ENCODE results near the gene MINDY1. TPM values are rescaled to one million over a fixed set of nuclear protein-coding genes. Genes with fewer than 3 reads are reported as not detected.

MINDY1 gene
- total and polyA plus RNA-seq, 7 donors = 4.4 to 26.0 (median 16.2) TPM

- 71 to 85% (median 79%) methylated on average over 3 of the region's 3 CpGs for WGBS, 3 donors
- ATAC-seq (no peak), DNase-seq (no peak)
- H3K36me3 ChIP-seq (ENCODE audit: insufficient read depth in 1 of 2, low read depth in 1 of 2) = peaks cover 6 to 46% of the 10 kb centered on the region in 2 donors
- no peaks in the 10 kb centered on the region for H3K27me3 ChIP-seq (ENCODE audit: insufficient read depth in 3 of 3, low read length in 2 of 3)
- no peak overlapping the region for H3K27ac ChIP-seq
- intact Hi-C loops (cut with DNase I) = loop anchor here in 1 of 2 donors (5.0 kb wide), 1 partner anchor 402 kb away; no protein-coding TSS in a partner anchor
- H3K4me1 ChIP-seq = peaks cover 35% of the 10 kb centered on the region
- H3K4me3 ChIP-seq = no peak overlapping the region
- H3K9me3 ChIP-seq = no peaks in the 10 kb centered on the region
- TF ChIP-seq CTCF (IDR thresholded peaks at IDR 0.05) = no peak
Observed at GRCh38 chr1:150969626-150970025, 37.1 kb downstream of the MINDY1 start.

- TF ChIP-seq CTCF (IDR thresholded peaks at IDR 0.05) = no peak
- intact Hi-C loops (cut with DNase I) = no loop called here
- H3K4me3 ChIP-seq = no peak overlapping the region
- 90 to 95% (median 94%) methylated on average over 4 of the region's 4 CpGs for WGBS, 3 donors
- no peaks in the 10 kb centered on the region for H3K9me3 ChIP-seq
- no peaks in the 10 kb centered on the region for H3K27me3 ChIP-seq (ENCODE audit: insufficient read depth in 3 of 3, low read length in 2 of 3)
- no peak for ATAC-seq
- no peak for DNase-seq
- H3K4me1 ChIP-seq = peaks cover 35% of the 10 kb centered on the region
- peaks cover 9 to 57% of the 10 kb centered on the region in 2 donors for H3K36me3 ChIP-seq (ENCODE audit: insufficient read depth in 1 of 2, low read depth in 1 of 2)
- H3K27ac ChIP-seq = no peak overlapping the region
Observed at GRCh38 chr1:150968491-150968890, 38.2 kb downstream of the MINDY1 start.

GRCh38 chr1:150967936-150968335, 38.8 kb downstream of the MINDY1 start:
- Histone ChIP-seq H3K4me3 (no peak overlapping the region), H3K9me3 (no peaks in the 10 kb centered on the region), H3K27me3 (ENCODE audit: insufficient read depth in 3 of 3, low read length in 2 of 3) (no peaks in the 10 kb centered on the region), H3K4me1 (peaks cover 29% of the 10 kb centered on the region), H3K36me3 (ENCODE audit: insufficient read depth in 1 of 2, low read depth in 1 of 2) (peaks cover 9 to 63% of the 10 kb centered on the region in 2 donors), H3K27ac (no peak overlapping the region)
- WGBS, 3 donors = 95 to 97% (median 97%) methylated on average over 13 of the region's 13 CpGs
- ATAC-seq = no peak
- intact Hi-C loops (cut with DNase I) = no loop called here
- DNase-seq = no peak
- TF ChIP-seq CTCF (IDR thresholded peaks at IDR 0.05) = no peak

- Histone ChIP-seq H3K4me3 (no peak overlapping the region), H3K36me3 (ENCODE audit: insufficient read depth in 1 of 2, low read depth in 1 of 2) (peaks cover 10 to 82% of the 10 kb centered on the region in 2 donors), H3K27me3 (ENCODE audit: insufficient read depth in 3 of 3, low read length in 2 of 3) (no peaks in the 10 kb centered on the region), H3K27ac (no peak overlapping the region), H3K4me1 (peaks cover 11% of the 10 kb centered on the region), H3K9me3 (no peaks in the 10 kb centered on the region)
- ATAC-seq = no peak
- 62 to 77% (median 66%) methylated on average over 6 of the region's 6 CpGs for WGBS, 3 donors
- TF ChIP-seq CTCF (IDR thresholded peaks at IDR 0.05) = no peak
- intact Hi-C loops (cut with DNase I) = no loop called here
- DNase-seq = no peak
Observed at GRCh38 chr1:150966011-150966410, 40.7 kb downstream of the MINDY1 start.

- TF ChIP-seq CTCF (IDR thresholded peaks at IDR 0.05) = no peak
- Histone ChIP-seq H3K9me3 (no peaks in the 10 kb centered on the region), H3K27ac (no peak overlapping the region), H3K4me3 (no peak overlapping the region), H3K4me1 (peaks cover 7% of the 10 kb centered on the region), H3K27me3 (ENCODE audit: insufficient read depth in 3 of 3, low read length in 2 of 3) (no peaks in the 10 kb centered on the region), H3K36me3 (ENCODE audit: insufficient read depth in 1 of 2, low read depth in 1 of 2) (peaks cover 13 to 86% of the 10 kb centered on the region in 2 donors)
- ATAC-seq (no peak), DNase-seq (no peak)
- WGBS, 3 donors = 85 to 90% (median 89%) methylated on average over 4 of the region's 4 CpGs
- intact Hi-C loops (cut with DNase I) = no loop called here
Observed at GRCh38 chr1:150965605-150966004, 41.1 kb downstream of the MINDY1 start.
